NCI-H2107 treated with DMSO at 0.1 percent for 48 hours (cell line): ENCODE measurements around the gene DOCK10.
"Not testable (repeated sequence)": the region's sequence is repeated elsewhere in the genome, so short reads cannot be mapped to it uniquely, and the experiment has no call there.

Experiments
- DNase-seq: peaks from one replicate; lab custom pipeline; 2025; ENCODE audit not compliant: unreplicated experiment; lab: John Stamatoyannopoulos, UW

DOCK10 gene

GRCh38 chr2:225041851-225042799, at the start of gene DOCK10:
Gene DOCK10, minus strand, starts transcription at chr2:225042468. Its CDS starts 94 bp downstream, at chr2:225042374.
- no peak for DNase-seq

- no peak for DNase-seq
These were observed 49.1 kb upstream of the DOCK10 start for GRCh38 chr2:225091336-225091735.

- DNase-seq, result no peak
These were observed 48.5 kb upstream of the DOCK10 start for GRCh38 chr2:225090746-225091145.

DNA sequence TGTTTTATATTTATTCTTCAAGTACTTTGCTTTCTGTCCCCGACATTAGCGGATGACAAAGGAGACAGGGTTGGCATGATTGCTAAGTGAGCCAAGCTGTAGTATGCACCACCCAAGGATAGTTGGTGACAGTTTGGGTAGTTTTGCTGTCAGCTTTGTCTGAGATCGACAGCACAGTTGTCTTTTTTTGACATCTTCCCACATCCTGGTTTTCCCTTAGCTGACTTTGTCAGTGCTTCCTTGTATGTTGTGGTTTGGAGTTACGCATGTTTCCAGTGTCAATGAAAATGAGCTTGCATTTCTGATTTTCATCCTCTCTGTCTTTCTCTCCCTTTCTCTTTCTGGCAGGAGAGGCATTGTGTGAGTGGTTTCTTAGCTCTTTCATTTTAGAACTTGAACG, 44.6 kb upstream of the DOCK10 start:
- DNase-seq, result no peak

- DNase-seq, result no peak
These were observed 44.2 kb upstream of the DOCK10 start for GRCh38 chr2:225086439-225086838.

GRCh38 chr2:225083276-225083675, 41.0 kb upstream of the DOCK10 start:
- DNase-seq, result no peak

GRCh38 chr2:225076125-225076524, 33.9 kb upstream of the DOCK10 start:
- DNase-seq, result no peak

DNA sequence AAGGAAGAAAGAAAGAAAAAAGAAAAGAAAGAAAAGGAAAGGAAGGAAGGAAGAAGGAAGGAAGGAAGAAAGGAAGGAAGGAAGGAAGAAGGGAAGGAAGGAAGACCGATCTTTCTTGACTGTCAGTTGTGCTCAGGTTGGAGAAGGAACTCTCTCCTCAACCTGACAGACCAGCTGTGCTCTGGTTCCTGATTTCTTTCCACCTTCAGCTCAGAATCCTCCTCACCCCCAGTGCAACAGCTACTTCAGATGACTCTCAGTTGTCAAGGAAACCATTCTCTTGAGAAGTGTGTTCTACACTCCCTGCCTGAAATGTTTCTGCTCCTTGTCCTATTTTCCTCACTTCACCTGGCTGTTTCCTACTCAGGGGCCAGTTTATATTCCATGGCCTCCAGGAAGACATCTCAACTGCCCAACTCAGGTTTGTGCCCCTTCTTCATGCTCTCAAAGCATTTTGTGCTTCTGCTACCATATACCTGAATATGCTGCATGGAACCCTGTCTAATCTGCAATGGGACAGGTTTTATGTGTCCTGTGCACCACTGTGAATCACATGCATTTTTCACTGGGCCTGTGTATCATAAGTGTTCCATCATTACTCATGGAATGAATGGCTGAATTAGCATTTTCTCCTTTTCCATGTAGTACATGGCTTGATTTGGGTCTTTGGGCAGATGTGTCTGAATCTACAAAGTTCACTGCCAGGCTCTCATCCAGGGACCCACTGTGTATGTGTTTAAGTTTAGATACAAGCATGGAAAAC, 32.8 kb upstream of the DOCK10 start:
- no peak for DNase-seq

DNA sequence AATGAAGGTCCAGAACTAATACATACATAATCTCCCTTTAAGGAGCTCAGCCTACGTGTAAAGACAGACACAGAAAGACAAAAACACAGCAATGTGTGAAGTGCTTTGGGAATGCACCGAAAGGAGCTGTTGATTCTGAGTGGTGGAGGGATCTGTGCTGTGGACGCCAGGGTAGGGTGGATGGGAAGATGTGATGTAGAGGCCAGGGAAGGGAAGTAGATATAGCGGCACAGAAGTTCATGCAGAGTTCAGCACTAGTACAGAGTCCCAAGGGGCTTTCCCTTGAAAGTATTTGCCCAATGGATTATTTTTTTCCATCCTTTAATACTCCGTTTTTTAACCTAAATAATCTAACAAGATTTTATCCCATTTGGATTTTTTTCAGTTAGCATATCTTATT, 32.1 kb upstream of the DOCK10 start:
- no peak for DNase-seq

GRCh38 chr2:225073198-225073597, 30.9 kb upstream of the DOCK10 start:
- no peak for DNase-seq

DNA sequence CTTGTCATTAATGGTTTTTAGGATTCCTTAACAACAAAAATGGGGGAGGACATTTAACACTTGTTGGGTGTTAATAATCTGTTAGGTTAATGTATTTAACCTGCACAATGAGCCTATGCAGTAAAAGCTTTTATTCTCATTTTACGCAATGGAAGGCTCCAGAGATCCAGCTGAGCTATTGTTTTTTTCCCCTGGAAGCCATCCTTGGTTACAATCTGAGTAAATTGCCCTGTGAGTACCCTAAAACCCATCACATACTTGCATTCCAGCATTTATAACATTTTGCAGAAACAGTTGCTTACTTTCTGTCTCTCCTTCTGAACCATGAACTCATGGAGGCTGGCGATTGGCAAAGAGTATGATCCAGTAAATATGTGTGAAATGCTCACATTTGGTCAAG, 30.2 kb upstream of the DOCK10 start:
- no peak for DNase-seq

- no peak for DNase-seq
These were observed 28.5 kb upstream of the DOCK10 start for GRCh38 chr2:225070811-225071210.

DNA sequence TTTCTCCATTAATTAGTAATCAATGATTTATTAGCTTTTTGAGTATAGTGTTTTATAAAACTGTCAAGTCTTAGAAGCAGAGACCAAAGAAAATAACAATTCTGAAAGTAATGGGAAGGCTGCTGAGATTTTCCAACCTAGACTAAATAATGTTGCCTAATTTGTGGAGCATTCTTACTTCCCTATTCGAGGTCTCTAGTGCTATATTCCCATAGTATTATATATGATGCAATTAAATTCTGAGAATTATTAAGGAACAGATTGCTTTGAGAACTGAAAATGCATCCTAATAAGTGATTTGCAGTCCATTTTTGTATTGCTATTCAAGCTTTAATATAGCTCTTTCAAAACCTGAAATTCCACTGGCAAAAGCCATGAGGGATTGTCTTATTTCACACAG, 27.7 kb upstream of the DOCK10 start:
- no peak for DNase-seq

- no peak for DNase-seq
These were observed 27.2 kb upstream of the DOCK10 start for GRCh38 chr2:225069477-225069876.

DNA sequence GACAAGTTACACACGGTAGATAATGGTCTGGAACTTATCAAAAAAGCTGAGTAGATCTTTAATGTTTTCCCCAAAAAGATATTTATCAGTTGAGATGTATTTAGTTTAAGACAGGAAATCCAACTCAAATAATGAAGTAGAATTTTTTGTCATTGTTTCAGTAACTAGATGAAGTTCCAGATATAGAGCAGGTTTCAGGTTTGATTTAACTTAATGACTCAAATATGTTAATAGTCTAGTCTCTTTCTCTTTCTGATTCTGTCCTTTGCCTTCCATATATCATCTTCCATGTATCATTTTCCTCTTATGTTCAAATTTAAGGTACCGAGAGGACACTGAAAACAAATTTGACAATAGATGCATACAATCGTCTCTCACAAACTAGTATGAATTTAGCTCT, 23.6 kb upstream of the DOCK10 start:
- no peak for DNase-seq

DNA sequence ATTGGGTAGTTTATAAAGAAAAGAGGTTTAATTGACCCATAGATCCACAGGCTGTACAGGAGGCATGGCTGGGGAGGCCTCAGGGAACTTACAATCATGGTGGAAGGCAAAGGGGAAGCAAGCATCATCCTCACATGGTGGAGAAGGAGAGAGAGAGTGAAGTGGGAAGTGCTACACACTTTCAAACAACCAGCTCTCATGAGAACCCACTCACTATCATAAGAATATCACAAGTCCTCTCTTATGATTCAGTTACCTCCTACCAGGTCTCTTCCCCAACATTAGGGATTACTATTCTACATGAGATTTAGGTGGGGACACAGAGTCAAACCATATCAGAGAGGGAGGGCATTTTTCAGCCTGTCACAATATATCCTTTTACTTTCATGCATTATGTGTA, 22.7 kb upstream of the DOCK10 start:
- no peak for DNase-seq

DNA sequence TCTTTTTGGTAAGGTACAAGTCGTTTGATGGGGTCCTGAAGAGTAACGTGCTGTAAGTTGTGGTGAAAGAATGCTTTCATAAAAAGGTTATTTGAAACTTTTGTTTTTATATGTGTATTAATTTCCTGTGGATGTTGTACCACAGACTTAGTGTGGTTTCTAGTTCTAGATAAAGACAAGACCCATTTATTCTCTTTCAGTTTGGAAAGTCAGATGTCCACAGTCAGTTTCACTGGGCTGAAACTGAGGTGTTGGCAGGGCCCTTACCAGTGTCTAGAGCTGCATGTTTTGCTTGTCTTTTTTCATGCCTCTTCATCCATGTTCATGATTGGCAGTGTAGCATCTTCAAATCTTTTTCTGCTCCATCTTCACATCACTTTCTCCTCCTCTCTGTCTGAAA, 22.1 kb upstream of the DOCK10 start:
- no peak for DNase-seq

- no peak for DNase-seq
These were observed 14.2 kb upstream of the DOCK10 start for GRCh38 chr2:225056330-225057073.

- no peak for DNase-seq
These were observed 13.4 kb upstream of the DOCK10 start for GRCh38 chr2:225055714-225056113.

- DNase-seq, result no peak
These were observed 10.4 kb upstream of the DOCK10 start for GRCh38 chr2:225052703-225053102.

DNA sequence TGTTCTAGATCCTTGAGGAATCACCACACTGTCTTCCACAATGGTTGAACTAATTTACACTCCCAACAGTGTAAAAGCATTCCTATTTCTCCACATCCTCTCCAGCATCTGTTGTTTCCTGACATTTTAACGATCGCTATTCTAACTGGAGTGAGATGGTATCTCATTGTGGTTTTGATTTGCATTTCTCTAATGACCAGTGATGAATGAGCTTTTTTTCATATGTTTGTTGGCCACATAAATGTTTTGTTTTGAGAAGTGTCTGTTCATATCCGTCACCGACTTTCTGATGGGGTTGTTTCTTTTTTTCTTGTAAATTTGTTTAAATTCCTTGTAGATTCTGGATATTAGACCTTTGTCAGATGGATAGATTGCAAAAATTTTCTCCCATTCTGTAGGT, 5.2 kb upstream of the DOCK10 start:
- DNase-seq, result not testable (repeated sequence)
